Activated gamma-delta T cell (primary cell): Measurements from ENCODE around the gene ASMT.
"Not testable (repeated sequence)": the region's sequence is repeated elsewhere in the genome, so short reads cannot be mapped to it uniquely, and the experiment has no call there.

Source experiments
- DNase-seq: peaks from one replicate; lab custom pipeline; 2025; lab: John Stamatoyannopoulos, UW

ASMT gene

GRCh38 chrX:1597345-1598020, 17.4 kb upstream of the ASMT start:
- no peak for DNase-seq

GRCh38 chrX:1598021-1598875, 16.6 kb upstream of the ASMT start:
- no peak for DNase-seq

GRCh38 chrX:1598876-1599790, 15.7 kb upstream of the ASMT start:
- no peak for DNase-seq

- no peak for DNase-seq
Measured at GRCh38 chrX:1599791-1600405, 15.0 kb upstream of the ASMT start.

- DNase-seq = no peak
Measured at GRCh38 chrX:1600406-1601050, 14.3 kb upstream of the ASMT start.

- peak; percentile 13 for DNase-seq
Measured at GRCh38 chrX:1601051-1601767, 13.7 kb upstream of the ASMT start.

GRCh38 chrX:1601768-1602085, 13.1 kb upstream of the ASMT start:
- no peak for DNase-seq

GRCh38 chrX:1602299-1602698, 12.6 kb upstream of the ASMT start:
- DNase-seq = no peak

GRCh38 chrX:1606496-1606895, 8.4 kb upstream of the ASMT start:
- no peak for DNase-seq

- no peak for DNase-seq
Measured at GRCh38 chrX:1609311-1609710, 5.5 kb upstream of the ASMT start.

- DNase-seq = no peak
Measured at GRCh38 chrX:1609762-1610161, 5.1 kb upstream of the ASMT start.

GRCh38 chrX:1610166-1610565, 4.7 kb upstream of the ASMT start:
- no peak for DNase-seq

- no peak for DNase-seq
Measured at GRCh38 chrX:1610736-1611135, 4.1 kb upstream of the ASMT start.

- no peak for DNase-seq
Measured at GRCh38 chrX:1612641-1613286, 2.1 kb upstream of the ASMT start.

GRCh38 chrX:1618689-1619088, 3.8 kb downstream of the ASMT start:
- no peak for DNase-seq

GRCh38 chrX:1623691-1624090, 8.8 kb downstream of the ASMT start:
- no peak for DNase-seq

GRCh38 chrX:1624158-1624860, 9.4 kb downstream of the ASMT start:
- not testable (repeated sequence) for DNase-seq

- DNase-seq = not testable (repeated sequence)
Measured at GRCh38 chrX:1624861-1625215, 10.0 kb downstream of the ASMT start.

- no peak for DNase-seq
Measured at GRCh38 chrX:1629244-1629643, 14.4 kb downstream of the ASMT start.

GRCh38 chrX:1646009-1646408, 31.1 kb downstream of the ASMT start:
- DNase-seq = no peak
